T-helper 1 cell treated with Interleukin-12 subunit alpha and Interleukin-12 subunit beta and Interleukin-4 antibody, amounts not matched to agents 30 ng/mL and 1 ng/mL, for 36 hours (primary cell): ENCODE measurements around the gene BICC1. TPM values are rescaled to one million over a fixed set of nuclear protein-coding genes. Genes with fewer than 3 reads are reported as not detected.

Experiments used
- intact Hi-C: fragments of 100-400 bp; cut with micrococcal nuclease; formaldehyde crosslinking; loops from one replicate; pipeline ENCODE4 v1.15.1; 2024
- total RNA-seq: library from RNA; stranded (reverse); gene quantifications from 2 replicates; pipeline ENCODE4 v1.2.3, GENCODE V29; 2022

The BICC1 gene
- total RNA-seq, 1 donor from 2014 or later = not detected

- intact Hi-C loops = no loop called here
These were observed 44.0 kb downstream of the BICC1 start for GRCh38 chr10:58556516-58557165.

GRCh38 chr10:58557714-58558113, 45.0 kb downstream of the BICC1 start:
- intact Hi-C loops = no loop called here

DNA sequence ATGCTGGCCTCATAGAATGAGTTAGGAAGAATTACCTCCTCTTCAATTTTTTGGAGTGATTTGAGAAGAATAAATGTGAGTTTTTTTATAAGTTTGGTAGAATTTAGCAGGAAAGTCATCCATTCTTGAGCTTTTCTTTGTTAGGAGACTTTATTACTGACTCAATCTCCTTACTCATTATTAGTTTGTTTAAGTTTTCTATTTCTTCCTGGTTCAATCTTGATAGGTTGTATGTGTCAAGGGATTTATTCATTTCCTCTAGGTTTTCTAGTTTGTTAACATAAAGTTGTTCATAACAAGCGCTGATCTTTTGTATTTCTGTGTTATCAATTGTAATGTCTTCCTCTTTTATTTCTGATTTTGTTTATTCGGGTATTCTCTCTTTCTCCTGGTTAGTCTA, 47.4 kb downstream of the BICC1 start:
- intact Hi-C loops = no loop called here

- intact Hi-C loops = no loop called here
These were observed 52.6 kb downstream of the BICC1 start for GRCh38 chr10:58565271-58565670.

DNA sequence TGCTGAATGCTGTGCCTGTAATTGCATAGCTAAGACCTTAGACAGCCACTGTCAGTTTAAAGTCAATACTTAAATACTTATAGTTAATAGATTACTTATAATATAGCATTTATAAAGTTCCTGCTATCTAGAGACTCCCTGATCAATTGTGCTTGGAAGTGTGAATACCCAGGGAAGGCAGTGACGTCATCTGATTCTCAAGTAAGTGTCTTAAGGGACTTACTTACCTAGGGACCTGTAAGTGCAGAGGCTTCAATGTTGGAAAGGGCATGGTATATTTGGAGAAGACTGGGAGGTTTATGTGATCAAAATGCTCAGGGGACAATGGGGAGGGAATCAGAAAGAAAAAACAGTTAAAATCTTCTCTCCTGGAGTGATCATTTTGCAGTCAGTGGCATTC, 55.0 kb downstream of the BICC1 start:
- intact Hi-C loops = no loop called here

- intact Hi-C loops = no loop called here
These were observed 55.8 kb downstream of the BICC1 start for GRCh38 chr10:58568428-58568935.

GRCh38 chr10:58570307-58570723, 57.6 kb downstream of the BICC1 start:
- intact Hi-C loops = no loop called here

DNA sequence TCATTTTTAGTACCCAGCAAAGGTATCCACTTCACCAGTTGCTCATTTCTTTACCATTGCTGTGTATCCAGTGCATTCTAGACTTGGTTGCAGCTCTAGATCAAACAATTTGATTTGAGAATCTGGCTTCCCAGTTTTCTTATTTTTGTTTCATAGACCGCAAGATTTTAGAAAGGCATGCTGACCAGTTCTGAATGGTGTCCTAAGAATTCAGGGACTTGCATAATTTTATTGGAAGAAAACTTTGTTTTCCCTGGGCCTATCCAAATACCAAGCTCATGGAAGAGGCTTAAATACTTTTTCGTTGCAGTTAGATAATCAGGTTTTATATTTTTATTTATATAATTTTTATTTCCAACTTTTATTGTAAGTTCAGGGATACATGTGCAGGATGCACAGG, 58.3 kb downstream of the BICC1 start:
- intact Hi-C loops = no loop called here

DNA sequence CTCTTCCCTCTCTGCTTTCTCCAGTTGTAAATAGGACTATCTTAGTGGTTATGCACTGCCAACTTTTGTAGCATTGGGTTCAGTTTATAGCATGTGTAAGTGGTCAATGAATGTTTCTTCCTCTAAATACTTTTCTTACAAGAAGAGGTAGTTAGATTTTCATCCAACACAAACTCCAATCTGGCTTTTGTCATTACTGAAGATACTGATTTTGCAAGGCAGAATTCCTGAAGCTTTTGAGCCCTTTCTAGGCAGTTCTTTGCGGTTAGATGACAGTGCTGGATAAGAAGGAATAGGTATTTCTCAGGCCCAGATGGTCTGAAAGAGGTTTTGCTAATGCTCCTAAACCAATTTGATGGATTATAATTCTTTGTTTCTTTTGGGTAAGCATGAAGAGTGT, 60.5 kb downstream of the BICC1 start:
- intact Hi-C loops = no loop called here

GRCh38 chr10:58574058-58574457, 61.4 kb downstream of the BICC1 start:
- intact Hi-C loops = no loop called here

GRCh38 chr10:58575491-58575890, 62.8 kb downstream of the BICC1 start:
- intact Hi-C loops = no loop called here

DNA sequence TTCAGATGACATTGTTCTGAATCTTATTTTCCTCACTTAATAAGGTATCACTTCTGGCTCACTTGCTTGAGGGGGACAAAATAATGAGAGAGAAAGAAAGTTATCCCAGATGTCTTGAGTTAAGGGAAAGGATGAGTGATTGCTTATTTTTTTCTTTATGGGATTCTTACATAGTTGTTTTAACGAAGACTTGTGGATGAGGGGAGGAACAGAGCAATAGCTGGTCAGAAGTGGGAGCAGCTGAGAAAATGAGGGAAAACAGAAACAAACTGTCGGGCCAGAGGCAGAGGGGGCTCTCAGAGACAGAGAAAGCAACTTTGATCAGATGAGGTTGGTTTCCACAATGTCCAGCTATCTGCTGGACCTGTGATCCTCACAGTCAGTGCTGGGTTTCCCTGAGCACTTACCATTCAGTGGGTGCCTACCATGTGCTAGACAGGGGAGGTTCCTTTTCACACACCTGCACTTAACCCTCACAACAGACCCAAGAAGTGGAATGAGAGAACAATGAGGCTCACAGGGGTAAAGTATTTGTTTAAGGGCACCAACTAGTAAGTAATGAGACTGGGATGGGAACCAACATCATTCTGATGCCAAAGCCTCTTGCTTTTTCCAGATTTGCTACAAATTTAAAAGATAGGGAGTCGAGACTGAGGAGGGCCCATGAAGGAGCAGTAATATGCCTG, 64.2 kb downstream of the BICC1 start:
- intact Hi-C loops = no loop called here

DNA sequence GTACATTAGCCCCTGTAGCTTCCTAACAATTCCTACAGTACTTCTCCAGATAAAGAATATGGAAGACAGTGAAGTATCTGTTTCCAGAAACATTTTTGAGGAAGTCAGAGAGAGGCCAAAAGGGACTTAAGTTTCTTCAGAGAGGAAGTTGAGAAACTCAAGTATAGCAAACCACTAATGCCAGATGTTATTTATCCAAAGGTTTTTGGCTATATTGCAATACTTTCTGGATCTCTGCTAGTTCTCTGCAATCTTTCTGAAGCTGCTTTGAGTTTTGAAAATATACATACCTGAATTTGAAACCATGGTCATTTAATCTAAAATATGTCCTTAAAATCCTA, 64.7 kb downstream of the BICC1 start:
- intact Hi-C loops = no loop called here

GRCh38 chr10:58578366-58578765, 65.7 kb downstream of the BICC1 start:
- intact Hi-C loops = no loop called here

- intact Hi-C loops = no loop called here
These were observed 66.5 kb downstream of the BICC1 start for GRCh38 chr10:58579011-58579655.

DNA sequence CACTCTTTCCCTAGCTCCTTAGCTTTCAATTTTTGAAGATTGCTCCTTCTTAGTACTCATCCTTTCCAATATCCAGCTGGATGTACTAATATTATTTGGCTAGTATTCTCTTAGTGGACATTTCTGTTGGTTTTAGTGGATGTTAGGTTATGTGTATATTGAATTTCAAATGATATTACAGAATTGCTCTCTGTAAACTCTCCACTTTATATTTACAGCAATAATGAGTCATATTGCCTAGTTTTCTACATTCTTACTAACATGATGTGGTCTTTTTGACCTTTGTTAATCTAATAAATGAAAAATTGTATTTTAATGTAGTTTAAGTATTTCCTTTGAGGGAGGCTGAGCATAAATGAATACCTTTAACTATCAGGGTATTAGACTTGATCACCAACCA, 69.4 kb downstream of the BICC1 start:
- intact Hi-C loops = no loop called here

- intact Hi-C loops = no loop called here
These were observed 72.8 kb downstream of the BICC1 start for GRCh38 chr10:58585435-58585834.

- intact Hi-C loops = no loop called here
These were observed 73.9 kb downstream of the BICC1 start for GRCh38 chr10:58586282-58587245.

- intact Hi-C loops = no loop called here
These were observed 75.0 kb downstream of the BICC1 start for GRCh38 chr10:58587676-58588075.

- intact Hi-C loops = no loop called here
These were observed 76.1 kb downstream of the BICC1 start for GRCh38 chr10:58588673-58589265.
